HG03045 (cell line): Measurements from ENCODE around the gene CLIC3.
A peak's percentile ranks its signal among the peaks of the same experiment; 100 is the strongest.
"Not testable (repeated sequence)": the region's sequence is repeated elsewhere in the genome, so short reads cannot be mapped to it uniquely, and the experiment has no call there.

Source experiments
- ATAC-seq: cut with Tn5 transposase; IDR thresholded peaks from one replicate; pipeline ENCODE4 v1.9.1; 2021; ENCODE audit warnings: mild to moderate bottlenecking, moderate library complexity; ENCODE audit not compliant: unreplicated experiment

Gene CLIC3

GRCh38 chr9:136996361-136997292, at the start of gene CLIC3:
CLIC3 (minus strand) TSS chr9:136996568; CDS start chr9:136996543, 25 bp downstream.
- no peak for ATAC-seq

GRCh38 chr9:137045294-137046087, 49.1 kb upstream of the CLIC3 start:
- no peak for ATAC-seq

DNA sequence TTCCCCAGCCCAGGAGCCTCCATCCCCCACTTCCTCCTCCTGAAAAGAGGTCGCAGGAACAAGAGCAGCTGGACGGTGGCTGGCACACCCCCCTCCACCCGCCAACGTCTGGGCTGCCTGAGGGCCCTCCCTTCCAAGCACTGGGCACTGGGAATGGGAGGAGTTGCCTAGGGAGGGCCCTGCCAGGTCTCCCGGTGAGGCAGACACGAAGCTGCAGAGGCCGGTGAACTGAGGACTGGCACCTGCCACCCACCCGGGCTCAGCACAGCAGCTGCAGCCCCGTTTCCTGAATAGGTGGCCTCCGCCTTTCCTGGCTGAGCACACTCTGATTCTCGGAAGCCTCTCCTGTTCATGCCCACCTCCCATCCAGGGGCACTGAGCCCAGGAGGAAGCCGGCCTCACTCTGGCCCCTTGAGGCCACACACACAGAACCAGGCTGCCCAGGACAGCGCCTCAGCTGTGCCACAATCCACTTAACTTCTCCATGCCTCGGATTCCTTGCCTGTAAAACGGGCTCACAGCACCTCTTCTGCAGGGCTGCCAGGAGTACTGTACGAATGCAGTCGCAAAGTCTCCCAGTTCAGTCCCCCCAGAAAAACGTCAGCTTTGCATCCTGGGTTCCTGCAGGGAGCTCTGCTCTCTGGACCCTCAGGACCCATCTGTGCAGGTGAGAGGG, 48.3 kb upstream of the CLIC3 start:
- no peak for ATAC-seq

- ATAC-seq = no peak
Measured at GRCh38 chr9:137044037-137044436, 47.7 kb upstream of the CLIC3 start.

- ATAC-seq = no peak
Measured at GRCh38 chr9:137042751-137043727, 46.7 kb upstream of the CLIC3 start.

- ATAC-seq = no peak
Measured at GRCh38 chr9:137041124-137041523, 44.8 kb upstream of the CLIC3 start.

GRCh38 chr9:137040568-137040967, 44.2 kb upstream of the CLIC3 start:
- no peak for ATAC-seq

DNA sequence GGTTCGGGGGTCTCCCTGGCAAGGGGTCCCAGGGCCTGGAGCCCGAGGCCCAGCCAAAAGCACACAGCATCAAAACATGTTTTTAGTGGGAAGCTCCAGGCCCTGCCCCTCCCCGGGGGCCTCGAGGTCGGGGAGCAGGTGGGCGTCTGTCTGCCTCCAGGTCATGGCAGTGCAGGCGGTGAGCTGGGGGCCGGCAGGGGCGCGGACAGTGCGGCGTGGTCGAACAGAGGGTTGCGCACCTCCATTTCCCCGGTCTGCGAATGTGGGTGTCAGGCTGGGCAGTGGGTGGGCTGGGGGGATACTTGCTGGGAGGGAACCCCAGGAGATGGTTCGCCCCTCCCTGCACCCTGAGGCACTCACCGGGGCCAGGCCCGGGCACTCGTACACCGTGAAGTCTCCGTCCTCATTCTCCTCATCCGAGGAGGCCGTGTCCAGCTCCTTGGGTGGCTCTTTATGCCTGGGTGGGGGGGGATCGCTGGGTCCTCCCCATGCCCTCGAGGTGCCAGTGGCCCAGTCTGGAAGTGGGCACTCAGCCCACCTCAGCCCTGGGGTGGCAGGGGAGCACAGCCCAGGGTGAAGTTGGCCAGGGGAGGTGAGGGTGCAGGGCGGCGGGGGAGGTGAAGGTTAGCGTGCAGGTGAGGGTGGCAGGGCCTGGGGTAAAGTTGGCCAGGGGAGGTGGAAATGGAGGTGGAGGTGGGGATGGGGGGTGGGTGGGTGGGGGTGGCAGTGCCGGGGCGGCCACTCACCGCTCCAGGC, 43.4 kb upstream of the CLIC3 start:
- no peak for ATAC-seq

- ATAC-seq = no peak
Measured at GRCh38 chr9:137038916-137039315, 42.5 kb upstream of the CLIC3 start.

DNA sequence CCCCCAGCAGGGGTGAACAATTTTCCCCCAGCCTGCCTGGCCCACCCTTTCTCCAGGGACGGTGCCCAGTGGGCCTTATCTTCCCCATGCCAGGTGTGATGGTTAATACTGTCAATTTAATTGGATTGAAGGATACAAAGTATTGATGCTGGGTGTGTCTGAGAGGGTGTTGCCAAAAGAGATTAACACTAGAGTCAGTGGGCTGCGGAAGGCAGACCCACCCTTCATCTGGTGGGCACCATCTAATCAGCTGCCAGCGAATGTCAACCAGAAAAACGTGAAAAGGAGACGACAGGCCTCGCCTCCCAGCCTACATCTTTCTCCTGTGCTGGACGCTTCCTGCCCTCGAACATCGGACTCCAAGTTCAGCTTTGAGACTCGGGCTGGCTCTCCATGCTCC, 41.1 kb upstream of the CLIC3 start:
- no peak for ATAC-seq

- no peak for ATAC-seq
Measured at GRCh38 chr9:137037035-137037434, 40.7 kb upstream of the CLIC3 start.

DNA sequence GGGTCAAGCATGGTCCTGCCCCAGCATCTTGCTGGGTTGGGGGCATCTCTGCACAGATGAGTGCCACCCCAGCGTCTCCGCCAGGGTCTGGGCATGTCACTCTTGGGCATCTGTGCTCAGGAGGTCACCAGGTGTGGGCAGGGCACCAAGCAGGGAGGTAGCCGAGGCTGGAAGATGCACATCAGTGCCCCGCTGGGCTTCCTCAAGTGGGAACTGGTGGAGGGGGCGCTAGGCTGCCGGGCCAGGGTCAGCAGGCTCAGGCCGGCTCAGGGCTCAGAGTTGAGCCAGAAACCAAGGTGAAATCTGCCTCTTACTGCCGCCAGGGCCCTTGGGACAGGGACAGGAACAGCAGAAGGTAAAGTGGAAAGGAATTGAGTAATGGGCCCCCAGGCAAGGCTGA, 39.6 kb upstream of the CLIC3 start:
- no peak for ATAC-seq

GRCh38 chr9:137035507-137035834, 39.1 kb upstream of the CLIC3 start:
- ATAC-seq = no peak

- peak; percentile 46 for ATAC-seq
Measured at GRCh38 chr9:137034709-137035506, 38.5 kb upstream of the CLIC3 start.

- no peak for ATAC-seq
Measured at GRCh38 chr9:137034039-137034708, 37.8 kb upstream of the CLIC3 start.

GRCh38 chr9:137033481-137033880, 37.1 kb upstream of the CLIC3 start:
- ATAC-seq = not testable (repeated sequence)

DNA sequence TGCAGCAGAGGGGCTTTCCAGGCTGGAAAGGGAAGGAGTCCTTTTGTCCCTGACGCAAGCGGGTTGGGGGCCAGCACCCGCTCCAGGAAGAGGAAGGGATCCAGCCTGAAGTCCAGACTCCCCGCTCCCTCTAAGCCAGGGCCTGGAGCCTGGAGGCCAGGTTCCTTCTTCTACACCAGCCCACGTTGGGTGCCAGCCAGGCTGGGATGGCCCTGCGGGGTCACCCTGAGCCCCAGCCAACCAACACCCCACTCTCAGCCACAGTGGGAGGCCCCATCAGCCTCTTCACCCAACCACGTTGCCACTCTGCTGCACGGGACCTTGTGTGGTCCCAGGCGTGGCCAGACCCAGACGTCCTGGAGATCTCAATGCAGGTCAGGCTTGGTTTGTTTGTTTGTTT, 36.5 kb upstream of the CLIC3 start:
- ATAC-seq = no peak
